HCT116 (cell line): ENCODE measurements around the gene WNT9B. TPM values are rescaled to one million over a fixed set of nuclear protein-coding genes. Genes with fewer than 3 reads are reported as not detected.

Source experiments
- ATAC-seq: fragments of 200-7000 bp; cut with Tn5 transposase; 2 replicates; pipeline ENCODE4 v1.9.1; 2020; ENCODE audit warnings: mild to moderate bottlenecking, moderate library complexity
- BruUV-seq: library from RNA; stranded (reverse); fragments of 400-500 nt; replicated peaks from 2 replicates; lab custom pipeline; 2021; lab: Mats Ljungman, UMichigan
- CTCF ChIA-PET: fragments of 300-600 bp; sonication (Branson Sonifier 250); formaldehyde crosslinking; loops from one replicate; lab custom pipeline; 2021; ENCODE audit warnings: antibody characterized with exemption; lab: Charles Lee
- POLR2A ChIA-PET: fragments of 300-600, 350-600 bp; sonication (Branson Sonifier 250); formaldehyde crosslinking; loops from one replicate; lab custom pipeline; 2021; ENCODE audit warnings: antibody characterized with exemption; lab: Charles Lee
- RAD21 ChIA-PET, 2 experiments: fragments of 300-600 bp; sonication (Branson Sonifier 250); formaldehyde crosslinking; loops; one replicate each; lab custom pipeline; 2023; ENCODE audit warnings: low total read pairs in 2 of 2; ENCODE audit not compliant: uncharacterized antibody in 2 of 2, unreplicated experiment in 2 of 2, low non-redundant PET in 1 of 2; lab: Charles Lee
- DNase-seq: peaks from one replicate; pipeline ENCODE4 v3.0.0-alpha.2; 2010; ENCODE audit warnings: low read depth, low spot score
- H2AFZ ChIP-seq: fragments of 200-600 bp; shearing (Covaris generic), sonication (generic); 2 replicates; pipeline ENCODE4 v1.6.1; 2017; ENCODE audit warnings: low read depth, mixed run types, mixed read lengths, antibody characterized with exemption, low read length; ENCODE audit not compliant: poor library complexity, severe bottlenecking
- H3K27ac ChIP-seq: 2 replicates; pipeline ENCODE4 v1.5.1; 2012; ENCODE audit warnings: low read depth, low read length
- H3K27me3 ChIP-seq: fragments of 200-600 bp; sonication (generic); 2 replicates; pipeline ENCODE4 v1.6.1; 2016; ENCODE audit warnings: mixed run types, low read length, mixed read lengths; ENCODE audit not compliant: insufficient read depth
- H3K36me3 ChIP-seq, 2 experiments: fragments of 200-500 bp in 1 of 2; fragments of 200-600 bp in 1 of 2; sonication (Bioruptor generic) in 1 of 2; sonication (generic) in 1 of 2; 2 replicates each; pipeline versions ENCODE4 v1.5.1 to v1.6.1; 2014 to 2016; ENCODE audit warnings: low read length in 2 of 2, inconsistent platforms in 1 of 2, mixed read lengths in 1 of 2, mixed run types in 1 of 2; ENCODE audit not compliant: insufficient read depth in 2 of 2, control insufficient read depth in 1 of 2
- H3K4me1 ChIP-seq, 2 experiments: fragments of 200-600 bp in 1 of 2; sonication (generic) in 1 of 2; 2 replicates each; pipeline versions ENCODE4 v1.5.1 to v1.6.1; 2012 to 2017; ENCODE audit warnings: low read length in 2 of 2, inconsistent platforms in 1 of 2, mild to moderate bottlenecking in 1 of 2, mixed read lengths in 1 of 2, mixed run types in 1 of 2, moderate library complexity in 1 of 2; ENCODE audit not compliant: insufficient read depth in 2 of 2, control insufficient read depth in 1 of 2
- H3K4me2 ChIP-seq: fragments of 200-600 bp; sonication (generic); 2 replicates; pipeline ENCODE4 v1.6.1; 2017; ENCODE audit warnings: mixed run types, low read length, mixed read lengths
- H3K4me3 ChIP-seq, 2 experiments: fragments of 200-600 bp in 1 of 2; sonication (generic) in 1 of 2; replicated peaks in 1 of 2; 2 replicates each; pipeline ENCODE4 v1.5.1; 2011 to 2016; ENCODE audit warnings: low read length in 2 of 2, control low read depth in 1 of 2, low read depth in 1 of 2, mild to moderate bottlenecking in 1 of 2, mixed read lengths in 1 of 2, mixed run types in 1 of 2
- H3K79me2 ChIP-seq: fragments of 200-600 bp; sonication (generic); 2 replicates; pipeline ENCODE4 v1.6.1; 2017; ENCODE audit warnings: mild to moderate bottlenecking, mixed run types, low read length, moderate library complexity, mixed read lengths; ENCODE audit not compliant: insufficient read depth
- H3K9ac ChIP-seq: fragments of 200-600 bp; sonication (generic); 2 replicates; pipeline ENCODE4 v1.6.1; 2016; ENCODE audit warnings: low read length, mixed read lengths
- H3K9me2 ChIP-seq: fragments of 200-600 bp; sonication (generic), shearing (Covaris generic); 2 replicates; pipeline ENCODE4 v1.6.1; 2017; ENCODE audit warnings: mixed run types, mild to moderate bottlenecking, moderate library complexity; ENCODE audit not compliant: insufficient read depth
- H3K9me3 ChIP-seq, 2 experiments: fragments of 200-500 bp in 1 of 2; fragments of 200-600 bp in 1 of 2; sonication (Bioruptor generic) in 1 of 2; sonication (generic) in 1 of 2; 2 replicates each; pipeline ENCODE4 v1.6.1; 2014 to 2017; ENCODE audit warnings: low read length in 2 of 2, mixed read lengths in 2 of 2, inconsistent platforms in 1 of 2, low read depth in 1 of 2, mild to moderate bottlenecking in 1 of 2, mixed run types in 1 of 2, moderate library complexity in 1 of 2; ENCODE audit not compliant: control insufficient read depth in 1 of 2, insufficient read depth in 1 of 2
- H4K20me1 ChIP-seq: fragments of 200-600 bp; sonication (generic), shearing (Covaris generic); 2 replicates; pipeline ENCODE4 v1.6.1; 2017; ENCODE audit warnings: mixed run types, mild to moderate bottlenecking, moderate library complexity; ENCODE audit not compliant: insufficient read depth
- ATF3 ChIP-seq: IDR thresholded peaks from 2 replicates; pipeline ENCODE4 v1.6.1; 2012
- CBX3 ChIP-seq: IDR thresholded peaks from 2 replicates; pipeline ENCODE4 v1.6.1; 2012; ENCODE audit warnings: low read depth
- CEBPB ChIP-seq: IDR thresholded peaks from 2 replicates; pipeline ENCODE4 v1.6.1; 2012; ENCODE audit warnings: low read depth
- EGR1 ChIP-seq: IDR thresholded peaks from 2 replicates; pipeline ENCODE4 v1.6.1; 2012; ENCODE audit warnings: low read depth
- ELF1 ChIP-seq: IDR thresholded peaks from 2 replicates; pipeline ENCODE4 v1.6.1; 2012; ENCODE audit warnings: low read depth, borderline replicate concordance
- EZH2phosphoT487 ChIP-seq: fragments of 200-600 bp; IDR thresholded peaks from 2 replicates; pipeline ENCODE4 v1.6.1; 2018; ENCODE audit warnings: antibody characterized with exemption, borderline replicate concordance
- FOSL1 ChIP-seq: IDR thresholded peaks from 2 replicates; pipeline ENCODE4 v1.6.1; 2012; ENCODE audit warnings: low read depth
- JUND ChIP-seq: IDR thresholded peaks from 2 replicates; pipeline ENCODE4 v1.6.1; 2012
- MAX ChIP-seq: IDR thresholded peaks from 2 replicates; pipeline ENCODE4 v1.6.1; 2012
- POLR2A ChIP-seq: IDR thresholded peaks from 2 replicates; pipeline ENCODE4 v1.7.0; 2011; ENCODE audit warnings: borderline replicate concordance; ENCODE audit not compliant: insufficient read depth, insufficient read length; ENCODE audit errors: extremely low read depth
- RAD21 ChIP-seq: IDR thresholded peaks from 2 replicates; pipeline ENCODE4 v1.6.1; 2012; ENCODE audit warnings: low read depth, mild to moderate bottlenecking
- REST ChIP-seq: IDR thresholded peaks from 2 replicates; pipeline ENCODE4 v1.6.1; 2012; ENCODE audit warnings: low read depth
- SIN3A ChIP-seq: IDR thresholded peaks from 2 replicates; pipeline ENCODE4 v1.6.1; 2012; ENCODE audit warnings: low read depth
- SRF ChIP-seq: IDR thresholded peaks from 2 replicates; pipeline ENCODE4 v1.6.1; 2012; ENCODE audit warnings: low read depth
- ZBTB33 ChIP-seq: IDR thresholded peaks from 2 replicates; pipeline ENCODE4 v1.6.1; 2011; ENCODE audit warnings: mild to moderate bottlenecking, low read length, moderate library complexity; ENCODE audit not compliant: insufficient replicate concordance; ENCODE audit errors: extremely low read depth
- intact Hi-C: fragments of 100-400 bp; cut with micrococcal nuclease; formaldehyde crosslinking; loops from 2 replicates; pipeline ENCODE4 v1.10.0; 2022
- total RNA-seq: library from RNA; stranded (reverse); gene quantifications from one replicate; pipeline ENCODE4 v1.2.1, GENCODE V29; 2021; ENCODE audit not compliant: unreplicated experiment

WNT9B gene
- total RNA-seq, 1 experiment from 2014 or later = not detected

GRCh38 chr17:46863383-46864121, 12.2 kb downstream of the WNT9B start:
- H3K27ac ChIP-seq = no peak overlapping the region
- H4K20me1 ChIP-seq = no peaks in the 10 kb centered on the region
- TF ChIP-seq POLR2A (no peak), CEBPB (no peak), ATF3 (no peak), SRF (no peak), EGR1 (no peak), JUND (no peak), SIN3A (no peak), CBX3 (no peak), ELF1 (no peak), MAX (no peak), REST (no peak), RAD21 (no peak), FOSL1 (no peak), EZH2phosphoT487 (no peak), ZBTB33 (no peak)
- no peak for DNase-seq
- no TSS peak for BruUV-seq
- ChIA-PET RAD21 (no interaction called here), CTCF (interaction anchor here (1.1 kb wide), 1 partner anchor 13 kb away, joined by 5 read pairs; no protein-coding TSS in a partner anchor), POLR2A (no interaction called here)
- no peaks in the 10 kb centered on the region for H3K9me3 ChIP-seq
- H3K27me3 ChIP-seq = no peaks in the 10 kb centered on the region
- H3K79me2 ChIP-seq = no peaks in the 10 kb centered on the region
- no peak for ATAC-seq
- intact Hi-C loops = no loop called here
- no peaks in the 10 kb centered on the region for H3K4me1 ChIP-seq
- no peaks in the 10 kb centered on the region for H3K9me2 ChIP-seq
- H3K9ac ChIP-seq = no peak overlapping the region
- H3K36me3 ChIP-seq = no peaks in the 10 kb centered on the region
- no peak overlapping the region for H3K4me2 ChIP-seq
- no peak overlapping the region for H2AFZ ChIP-seq
- no peak overlapping the region for H3K4me3 ChIP-seq
